K562 (cell line): Measurements from ENCODE around the gene DMD. TPM values are rescaled to one million over a fixed set of nuclear protein-coding genes. Genes with fewer than 3 reads are reported as not detected.

Source experiments
- ATAC-seq: fragments of 200-7000 bp; cut with Tn5 transposase; 3 replicates; pipeline ENCODE4 v1.9.1; 2020; ENCODE audit warnings: moderate library complexity
- BruUV-seq: library from RNA; stranded (reverse); fragments of 400-500 nt; replicated peaks from 2 replicates; lab custom pipeline; 2021; lab: Mats Ljungman, UMichigan
- CTCF ChIA-PET: fragments of 300-600 bp; formaldehyde crosslinking; extraction: SDS; loops from one replicate; lab custom pipeline; 2021; ENCODE audit warnings: low intra/inter-chr PET ratio; lab: Yijun Ruan, JAX
- POLR2A ChIA-PET: fragments of 300-600, 350-650 bp; sonication (Branson Sonifier 250); formaldehyde crosslinking; extraction: SDS; loops from one replicate; lab custom pipeline; 2021; ENCODE audit warnings: antibody characterized with exemption, inconsistent platforms; lab: Yijun Ruan, JAX
- DNase-seq, 4 experiments: peaks; one replicate each; pipeline versions ENCODE4 v3.0.0 to v3.0.0-alpha.2; 2011 to 2018; ENCODE audit warnings: low spot score in 3 of 4, mixed read lengths in 3 of 4; ENCODE audit errors: extremely low read depth in 1 of 4
- FAIRE-seq: peaks from 2 replicates; lab custom pipeline; 2011; peaks lifted over from hg19 to GRCh38; lab: Jason Lieb, UNC
- H2AFZ ChIP-seq: 2 replicates; pipeline ENCODE4 v1.6.0; 2011; ENCODE audit warnings: low read depth, low read length, control low read depth, inconsistent platforms
- H3K27ac ChIP-seq: fragments of 200-600 bp; 3 replicates; pipeline ENCODE4 v1.8.0; 2011; ENCODE audit warnings: low read depth, mild to moderate bottlenecking, control low read depth, inconsistent platforms, low read length, moderate library complexity, mixed read lengths; ENCODE audit errors: extremely low read depth
- H3K27me3 ChIP-seq, 2 experiments: fragments of 300-600 bp in 1 of 2; 2 replicates in 1 of 2; 3 replicates in 1 of 2; pipeline versions ENCODE4 v1.6.0 to v1.8.0; 2011; ENCODE audit warnings: inconsistent platforms in 2 of 2, low read length in 2 of 2, mild to moderate bottlenecking in 1 of 2, mixed read lengths in 1 of 2, moderate library complexity in 1 of 2; ENCODE audit not compliant: control insufficient read depth in 2 of 2, insufficient read depth in 2 of 2
- H3K36me3 ChIP-seq: fragments of 300-600 bp; 3 replicates; pipeline ENCODE4 v1.8.0; 2011; ENCODE audit warnings: mild to moderate bottlenecking, low read length, inconsistent platforms; ENCODE audit not compliant: control insufficient read depth, insufficient read depth
- H3K4me1 ChIP-seq, 2 experiments: fragments of 200-600 bp in 1 of 2; replicated peaks in 1 of 2; 2 replicates in 1 of 2; 3 replicates in 1 of 2; pipeline versions ENCODE4 v1.5.1 to v1.8.0; 2011; ENCODE audit warnings: inconsistent platforms in 2 of 2, low read length in 2 of 2, mild to moderate bottlenecking in 1 of 2, mixed read lengths in 1 of 2, moderate library complexity in 1 of 2; ENCODE audit not compliant: control insufficient read depth in 2 of 2, insufficient read depth in 2 of 2
- H3K4me2 ChIP-seq: 2 replicates; pipeline ENCODE4 v1.6.1; 2011; ENCODE audit warnings: low read length, control low read depth, inconsistent platforms, mixed read lengths; ENCODE audit not compliant: insufficient read depth
- H3K4me3 ChIP-seq: fragments of 200-600 bp; sonication (generic), shearing (Covaris generic); 2 replicates; pipeline ENCODE4 v1.5.1; 2016; ENCODE audit warnings: control low read depth, inconsistent platforms
- H3K79me2 ChIP-seq: fragments of 200-600 bp; 3 replicates; pipeline ENCODE4 v1.8.0; 2011; ENCODE audit warnings: low read length, inconsistent platforms; ENCODE audit not compliant: control insufficient read depth, insufficient read depth
- H3K9ac ChIP-seq, 2 experiments: 2 replicates each; pipeline versions ENCODE4 v1.6.0 to v1.6.1; 2011; ENCODE audit warnings: low read depth in 2 of 2, low read length in 2 of 2, control low read depth in 1 of 2, inconsistent platforms in 1 of 2, mild to moderate bottlenecking in 1 of 2, mixed read lengths in 1 of 2; ENCODE audit not compliant: insufficient read depth in 1 of 2
- H3K9me1 ChIP-seq: one replicate; pipeline ENCODE4 v1.6.0; 2011; ENCODE audit warnings: inconsistent platforms, mild to moderate bottlenecking, low read length, moderate library complexity; ENCODE audit not compliant: control insufficient read depth, insufficient read depth
- H3K9me3 ChIP-seq: replicated peaks from 2 replicates; pipeline ENCODE4 v1.5.1; 2011; ENCODE audit warnings: low read depth, low read length, inconsistent platforms; ENCODE audit not compliant: control insufficient read depth, insufficient read depth
- H4K20me1 ChIP-seq: replicated peaks from 2 replicates; pipeline ENCODE4 v1.6.1; 2011; ENCODE audit warnings: low read length, inconsistent platforms, mixed read lengths; ENCODE audit not compliant: control insufficient read depth, insufficient read depth
- CBFB ChIP-seq: sonication (generic); formaldehyde crosslinking; IDR thresholded peaks from 2 replicates; pipeline ENCODE4 v1.4.0; 2020; ENCODE audit warnings: mild to moderate bottlenecking, missing genetic modification reagents
- CHCHD3 ChIP-seq: fragments of 250-450 bp; sonication (Bioruptor Pico); IDR thresholded peaks from 2 replicates; pipeline ENCODE4 v2.1.2; 2022; ENCODE audit warnings: mild to moderate bottlenecking
- DMBX1 ChIP-seq: fragments of 250-450 bp; sonication (Bioruptor Pico); IDR thresholded peaks from 2 replicates; pipeline ENCODE4 v1.8.0; 2022; ENCODE audit warnings: inconsistent platforms, mild to moderate bottlenecking, moderate library complexity, borderline replicate concordance
- HLTF ChIP-seq: fragments of 450-650 bp; IDR thresholded peaks from 2 replicates; pipeline ENCODE4 v1.6.1; 2016
- IRF9 ChIP-seq: fragments of 450-650 bp; IDR thresholded peaks from 2 replicates; pipeline ENCODE4 v1.6.1; 2016; ENCODE audit warnings: missing biosample characterization, missing genetic modification characterization
- KDM5B ChIP-seq: fragments of 200-600 bp; sonication (generic); IDR thresholded peaks from 2 replicates; pipeline ENCODE4 v1.6.1; 2012; ENCODE audit warnings: low read depth, mild to moderate bottlenecking, moderate library complexity, low read length, control low read depth, inconsistent platforms; ENCODE audit not compliant: insufficient replicate concordance
- NFIX ChIP-seq: fragments of 250-450 bp; sonication (Bioruptor Pico); IDR thresholded peaks from 2 replicates; pipeline ENCODE4 v1.4.0; 2020; ENCODE audit warnings: low read depth, mild to moderate bottlenecking, moderate library complexity
- NONO ChIP-seq, 2 experiments: fragments of 200-400 bp in 1 of 2; fragments of 450-650 bp in 1 of 2; formaldehyde crosslinking in 1 of 2; IDR thresholded peaks; 2 replicates each; pipeline ENCODE4 v1.6.1; 2017; ENCODE audit warnings: low read depth in 2 of 2, mild to moderate bottlenecking in 2 of 2, moderate library complexity in 2 of 2, low read length in 1 of 2
- RBBP5 ChIP-seq: fragments of 200-600 bp; sonication (generic); IDR thresholded peaks from 2 replicates; pipeline ENCODE4 v1.6.1; 2012; ENCODE audit warnings: borderline replicate concordance, mild to moderate bottlenecking, low read length, control low read depth, inconsistent platforms; ENCODE audit not compliant: insufficient read depth, poor library complexity, severe bottlenecking
- TBL1XR1 ChIP-seq, 2 experiments: IDR thresholded peaks; 2 replicates each; pipeline ENCODE4 v1.6.1; 2012; ENCODE audit warnings: improper control_type of control experiment in 2 of 2, low read length in 2 of 2, mild to moderate bottlenecking in 1 of 2
- ZKSCAN8 ChIP-seq: fragments of 200-800 bp; sonication (Bioruptor generic); IDR thresholded peaks from 2 replicates; pipeline ENCODE4 v1.6.1; 2016; ENCODE audit warnings: missing genetic modification characterization, missing compliant biosample characterization
- ZNF384 ChIP-seq: IDR thresholded peaks from 2 replicates; pipeline ENCODE4 v1.6.1; 2012; ENCODE audit warnings: low read depth, low read length, improper control_type of control experiment
- WGBS: fragments of 100-300 bp; shearing (Covaris generic); methylation state at CpG from one replicate; pipeline ENCODE4 v1.1.6; 2016; ENCODE audit warnings: low coverage, mixed read lengths; ENCODE audit not compliant: insufficient coverage; ENCODE audit errors: missing lambda C conversion rate; 5-methylcytosine and 5-hydroxymethylcytosine counted together
- in situ Hi-C: fragments of 300-500 bp; cut with MboI; formaldehyde crosslinking; loops from 4 replicates; pipeline ENCODE4 v1.15.0; 2018; ENCODE audit warnings: inconsistent platforms, mixed read lengths
- intact Hi-C: fragments of 100-400 bp; cut with micrococcal nuclease; formaldehyde crosslinking; loops from 2 replicates; pipeline ENCODE4 v1.14.2; 2022
- polyA plus RNA-seq, 8 experiments: library from polyadenylated mRNA; depleted of rRNA in 4 of 8; stranded (reverse) in 5 of 8; unstranded in 3 of 8; fragments of >200 nt; fragmentation: Nextera tagmentation in 2 of 8; fragmentation: Illumina TruSeq in 1 of 8; extraction: Ambion mirVana in 2 of 8; extraction: Trizol in 1 of 8; gene quantifications; 2 replicates each; pipeline versions ENCODE4 v1.2.1 to v1.2.3, GENCODE V29; 2011 to 2014; ENCODE audit warnings: inconsistent platforms in 1 of 8, missing spikeins in 1 of 8
- total RNA-seq, 7 experiments: library from RNA; depleted of rRNA in 6 of 7; stranded (reverse); fragments of >200 nt in 6 of 7; fragmentation: Illumina TruSeq in 2 of 7; extraction: Trizol in 2 of 7; gene quantifications; 2 replicates each; pipeline versions ENCODE4 v1.2.1 to v1.2.3, GENCODE V29; 2011 to 2021; ENCODE audit warnings: low replicate concordance in 1 of 7
- TF ChIP-seq, protein P1 (sequence below): fragments of 250-450 bp; sonication (Bioruptor Pico); IDR thresholded peaks from 2 replicates; pipeline ENCODE4 v1.5.0; 2022; ENCODE audit warnings: mild to moderate bottlenecking
- TF ChIP-seq, protein P2 (sequence below): fragments of 200-800 bp; sonication (Bioruptor generic); IDR thresholded peaks from 2 replicates; pipeline ENCODE4 v1.6.1; 2017; ENCODE audit warnings: missing genetic modification characterization, missing compliant biosample characterization
- TF ChIP-seq, protein P3 (sequence below): fragments of 450-650 bp; formaldehyde crosslinking; IDR thresholded peaks from 2 replicates; pipeline ENCODE4 v1.4.0; 2020; ENCODE audit warnings: mild to moderate bottlenecking, mixed read lengths

DMD gene
- total and polyA plus RNA-seq, 9 of the 15 experiments (the other 6 are each of a cell fraction or from before 2014, with no cell fraction given) = 3.8 to 20.4 (median 11.4) TPM

GRCh38 chrX:31074522-31074921 is 2136.8 kb downstream of the DMD start (continued):
- TF ChIP-seq ZNF384 (no peak), KDM5B (no peak), NFIX (CRISPR knock-in tag) (no peak), ZKSCAN8 (no peak), DMBX1 (CRISPR knock-in tag) (no peak)

GRCh38 chrX:31071725-31072124 is 2139.6 kb downstream of the DMD start, which contains the start of gene FTHL17:
Gene FTHL17, minus strand, starts transcription at chrX:31072041. Its CDS starts 88 bp downstream, at chrX:31071953.
- Histone ChIP-seq H2AFZ (no peak within 1 kb of the TSS), H3K27me3 (no peaks in the 10 kb centered on the region), H3K9me3 (no peaks in the 10 kb centered on the region), H3K36me3 (no peaks in the 10 kb centered on the region), H3K9ac (no peak within 1 kb of the TSS), H3K27ac (no peak within 1 kb of the TSS), H3K9me1 (no peaks in the 10 kb centered on the region), H3K4me1 (peaks cover 0 to 3% of the 10 kb centered on the region in 2 experiments; a peak in 1 of 5 replicates), H3K4me2 (no peak within 1 kb of the TSS), H3K79me2 (no peaks in the 10 kb centered on the region), H4K20me1 (no peaks in the 10 kb centered on the region), H3K4me3 (no peak within 1 kb of the TSS)
- intact Hi-C loops (no loop called here), in situ Hi-C loops (no loop called here)
- FAIRE-seq (no peak), DNase-seq (no peak), ATAC-seq (no peak)
- WGBS = 65% methylated on average over 6 of the region's 33 CpGs
- ChIA-PET CTCF (no interaction called here), POLR2A (no interaction called here)
- BruUV-seq = no TSS peak
- TF ChIP-seq, protein P1, sequence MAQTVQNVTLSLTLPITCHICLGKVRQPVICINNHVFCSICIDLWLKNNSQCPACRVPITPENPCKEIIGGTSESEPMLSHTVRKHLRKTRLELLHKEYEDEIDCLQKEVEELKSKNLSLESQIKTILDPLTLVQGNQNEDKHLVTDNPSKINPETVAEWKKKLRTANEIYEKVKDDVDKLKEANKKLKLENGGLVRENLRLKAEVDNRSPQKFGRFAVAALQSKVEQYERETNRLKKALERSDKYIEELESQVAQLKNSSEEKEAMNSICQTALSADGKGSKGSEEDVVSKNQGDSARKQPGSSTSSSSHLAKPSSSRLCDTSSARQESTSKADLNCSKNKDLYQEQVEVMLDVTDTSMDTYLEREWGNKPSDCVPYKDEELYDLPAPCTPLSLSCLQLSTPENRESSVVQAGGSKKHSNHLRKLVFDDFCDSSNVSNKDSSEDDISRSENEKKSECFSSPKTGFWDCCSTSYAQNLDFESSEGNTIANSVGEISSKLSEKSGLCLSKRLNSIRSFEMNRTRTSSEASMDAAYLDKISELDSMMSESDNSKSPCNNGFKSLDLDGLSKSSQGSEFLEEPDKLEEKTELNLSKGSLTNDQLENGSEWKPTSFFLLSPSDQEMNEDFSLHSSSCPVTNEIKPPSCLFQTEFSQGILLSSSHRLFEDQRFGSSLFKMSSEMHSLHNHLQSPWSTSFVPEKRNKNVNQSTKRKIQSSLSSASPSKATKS (CRISPR knock-in tag) = no peak
- TF ChIP-seq CHCHD3 (no peak), TBL1XR1 (IDR thresholded peaks at IDR 0.05; ENCODE audit: low read length in 2 of 2) (no peak), RBBP5 (no peak), IRF9 (tag) (no peak), HLTF (no peak), NONO (IDR thresholded peaks at IDR 0.05; ENCODE audit: low read depth in 2 of 2, low read length in 1 of 2) (no peak), CBFB (CRISPR knock-in tag) (no peak)
- TF ChIP-seq, protein P2, sequence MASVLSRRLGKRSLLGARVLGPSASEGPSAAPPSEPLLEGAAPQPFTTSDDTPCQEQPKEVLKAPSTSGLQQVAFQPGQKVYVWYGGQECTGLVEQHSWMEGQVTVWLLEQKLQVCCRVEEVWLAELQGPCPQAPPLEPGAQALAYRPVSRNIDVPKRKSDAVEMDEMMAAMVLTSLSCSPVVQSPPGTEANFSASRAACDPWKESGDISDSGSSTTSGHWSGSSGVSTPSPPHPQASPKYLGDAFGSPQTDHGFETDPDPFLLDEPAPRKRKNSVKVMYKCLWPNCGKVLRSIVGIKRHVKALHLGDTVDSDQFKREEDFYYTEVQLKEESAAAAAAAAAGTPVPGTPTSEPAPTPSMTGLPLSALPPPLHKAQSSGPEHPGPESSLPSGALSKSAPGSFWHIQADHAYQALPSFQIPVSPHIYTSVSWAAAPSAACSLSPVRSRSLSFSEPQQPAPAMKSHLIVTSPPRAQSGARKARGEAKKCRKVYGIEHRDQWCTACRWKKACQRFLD (CRISPR knock-in tag) = no peak
- TF ChIP-seq, protein P3, sequence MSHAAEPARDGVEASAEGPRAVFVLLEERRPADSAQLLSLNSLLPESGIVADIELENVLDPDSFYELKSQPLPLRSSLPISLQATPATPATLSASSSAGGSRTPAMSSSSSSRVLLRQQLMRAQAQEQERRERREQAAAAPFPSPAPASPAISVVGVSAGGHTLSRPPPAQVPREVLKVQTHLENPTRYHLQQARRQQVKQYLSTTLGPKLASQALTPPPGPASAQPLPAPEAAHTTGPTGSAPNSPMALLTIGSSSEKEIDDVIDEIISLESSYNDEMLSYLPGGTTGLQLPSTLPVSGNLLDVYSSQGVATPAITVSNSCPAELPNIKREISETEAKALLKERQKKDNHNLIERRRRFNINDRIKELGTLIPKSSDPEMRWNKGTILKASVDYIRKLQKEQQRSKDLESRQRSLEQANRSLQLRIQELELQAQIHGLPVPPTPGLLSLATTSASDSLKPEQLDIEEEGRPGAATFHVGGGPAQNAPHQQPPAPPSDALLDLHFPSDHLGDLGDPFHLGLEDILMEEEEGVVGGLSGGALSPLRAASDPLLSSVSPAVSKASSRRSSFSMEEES (CRISPR knock-in tag) = no peak
